ENCODE data around the gene ANKRD42.
A peak's percentile ranks its signal among the peaks of the same experiment; 100 is the strongest.

Gene ANKRD42

DNA sequence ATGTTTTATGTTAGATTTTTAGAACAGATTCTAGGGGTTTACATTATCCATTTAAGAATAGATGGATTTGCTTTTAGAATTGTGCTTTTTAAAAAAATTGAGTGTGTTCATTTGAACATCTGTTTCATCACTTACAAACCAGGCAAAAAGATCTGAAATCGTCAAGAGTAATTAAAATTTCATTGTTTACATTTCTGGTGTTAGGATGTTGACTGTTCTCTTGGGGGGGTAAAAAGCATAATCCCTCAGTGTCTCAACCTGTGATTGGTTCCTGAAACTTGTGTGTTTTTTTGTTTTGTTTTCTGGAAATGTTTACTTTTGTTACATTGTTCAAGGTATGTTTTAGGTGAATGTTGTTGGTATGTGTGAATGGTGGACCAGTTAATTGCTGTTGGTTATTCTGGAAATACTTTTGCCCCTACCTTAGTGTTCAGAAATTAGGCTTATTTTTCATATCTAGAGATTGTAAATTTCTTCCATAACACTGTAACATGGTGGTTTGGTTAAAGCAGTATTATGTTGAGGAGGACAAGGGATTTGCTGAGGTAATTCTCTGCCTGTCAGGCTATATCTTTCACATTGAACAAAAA lies 31.8 kb upstream of the ANKRD42 start:
- DNase-seq (ENCODE audit: low spot score), result no peak
- no peak for TF ChIP-seq CTCF (IDR thresholded peaks at IDR 0.05; ENCODE audit: extremely low read depth, missing control alignments)

DNA sequence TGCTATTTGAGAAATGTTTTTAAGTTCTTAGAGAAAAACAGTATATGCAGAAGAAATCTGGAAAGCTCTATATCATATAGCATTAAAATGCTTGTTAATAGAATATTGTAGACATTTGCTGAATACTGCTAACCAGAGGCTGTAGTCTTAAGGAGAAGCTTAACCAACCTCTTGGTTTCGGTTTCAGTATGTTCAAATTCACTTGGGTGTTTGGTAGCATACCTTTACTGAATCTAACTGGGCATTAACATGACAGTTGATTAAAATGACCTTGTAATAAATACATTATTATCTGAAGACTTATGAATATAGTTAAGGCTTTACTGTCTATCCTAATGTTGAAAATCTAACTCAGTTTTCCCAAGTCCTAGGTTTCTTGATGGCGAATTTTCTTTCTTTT lies 31.1 kb upstream of the ANKRD42 start:
- DNase-seq (ENCODE audit: low spot score), result peak; percentile 47
- TF ChIP-seq CTCF (IDR thresholded peaks at IDR 0.05; ENCODE audit: extremely low read depth, missing control alignments), result no peak

- TF ChIP-seq CTCF (IDR thresholded peaks at IDR 0.05; ENCODE audit: extremely low read depth, missing control alignments), result no peak
- DNase-seq (ENCODE audit: low spot score), result no peak
Measured at GRCh38 chr11:83166193-83166866, 27.2 kb upstream of the ANKRD42 start.

- no peak for DNase-seq (ENCODE audit: low spot score)
- TF ChIP-seq CTCF (IDR thresholded peaks at IDR 0.05; ENCODE audit: extremely low read depth, missing control alignments), result no peak
Measured at GRCh38 chr11:83168756-83169155, 24.8 kb upstream of the ANKRD42 start.

DNA sequence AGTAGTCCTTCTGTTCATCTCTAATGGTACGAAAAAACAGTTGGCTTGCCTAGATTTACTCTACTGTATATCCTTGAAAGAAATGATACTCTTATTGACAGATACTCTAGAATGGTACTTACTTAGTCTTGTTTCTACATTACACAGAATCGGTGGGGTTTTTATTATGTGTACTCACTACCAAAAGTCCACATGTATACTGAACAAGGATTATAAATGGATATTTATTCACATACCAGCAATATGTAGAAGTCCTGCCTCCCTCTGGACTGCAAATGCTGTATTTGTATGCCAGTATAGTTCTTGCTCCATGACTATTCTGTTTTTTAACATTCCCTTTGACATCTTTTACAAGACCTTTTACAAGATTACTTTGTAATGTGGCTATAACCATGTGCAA lies 22.6 kb upstream of the ANKRD42 start:
- TF ChIP-seq CTCF (IDR thresholded peaks at IDR 0.05; ENCODE audit: extremely low read depth, missing control alignments), result no peak

GRCh38 chr11:83172551-83172950 lies 21.0 kb upstream of the ANKRD42 start:
- TF ChIP-seq CTCF (IDR thresholded peaks at IDR 0.05; ENCODE audit: extremely low read depth, missing control alignments), result no peak
- DNase-seq (ENCODE audit: low spot score), result no peak

More for the DNA sequence above, 22.6 kb upstream of the ANKRD42 start:
- DNase-seq (ENCODE audit: low spot score), result no peak

- peak; percentile 16 for DNase-seq (ENCODE audit: low spot score)
- TF ChIP-seq CTCF (IDR thresholded peaks at IDR 0.05; ENCODE audit: extremely low read depth, missing control alignments), result no peak
Measured at GRCh38 chr11:83174008-83174407, 19.5 kb upstream of the ANKRD42 start.

Measured in GM20000 (cell line).